ENCODE measurements around the gene TENT4A.

GRCh38 chr5:6703806-6704205 is 9.4 kb upstream of the TENT4A start:
- TF ChIP-seq CTCF (IDR thresholded peaks at IDR 0.05; ENCODE audit: low read depth, low read length) (no peak), EZH2phosphoT487 (IDR thresholded peaks at IDR 0.05; ENCODE audit: low read depth) (no peak)
